Ishikawa (cell line): ENCODE measurements around the gene ZNF479.

Experiments used
- YY1 ChIP-seq: IDR thresholded peaks from 2 replicates; pipeline ENCODE4 v1.6.1; 2012; ENCODE audit warnings: low read depth
- TF ChIP-seq, protein P1 (sequence below): IDR thresholded peaks from 2 replicates; pipeline ENCODE4 v1.6.1; 2012

The ZNF479 gene

DNA sequence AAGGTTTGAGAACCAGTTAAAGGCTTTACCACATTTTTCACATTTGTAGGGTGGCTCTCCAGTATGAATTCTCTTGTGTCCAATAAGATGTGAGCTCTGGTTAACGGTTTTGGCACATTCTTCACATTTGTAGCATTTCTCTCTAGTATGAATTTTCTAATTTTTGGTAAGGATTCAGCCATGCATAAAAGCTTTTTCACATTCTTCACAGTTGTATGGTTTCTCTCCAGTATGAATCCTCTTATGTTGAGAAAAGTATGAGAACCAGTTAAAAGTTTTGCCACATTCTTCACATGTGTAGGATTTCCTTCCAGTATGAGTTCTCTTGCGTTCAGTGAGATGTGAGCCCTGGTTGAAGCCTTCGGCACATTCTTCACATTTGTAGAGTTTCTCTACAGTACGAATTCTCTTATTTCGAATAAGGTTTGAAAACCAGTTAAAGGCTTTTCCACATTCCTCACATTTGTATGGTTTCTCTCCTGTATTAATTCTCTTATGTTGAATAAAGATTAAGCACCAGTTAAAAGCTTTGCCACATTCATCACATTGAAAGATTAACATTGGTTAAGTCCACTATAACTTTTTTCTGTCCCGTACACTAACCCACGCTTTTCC is 33.2 kb upstream of the ZNF479 start:
- TF ChIP-seq YY1 = no peak
- TF ChIP-seq, protein P1, sequence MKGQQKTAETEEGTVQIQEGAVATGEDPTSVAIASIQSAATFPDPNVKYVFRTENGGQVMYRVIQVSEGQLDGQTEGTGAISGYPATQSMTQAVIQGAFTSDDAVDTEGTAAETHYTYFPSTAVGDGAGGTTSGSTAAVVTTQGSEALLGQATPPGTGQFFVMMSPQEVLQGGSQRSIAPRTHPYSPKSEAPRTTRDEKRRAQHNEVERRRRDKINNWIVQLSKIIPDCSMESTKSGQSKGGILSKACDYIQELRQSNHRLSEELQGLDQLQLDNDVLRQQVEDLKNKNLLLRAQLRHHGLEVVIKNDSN = 0 out of 2 replicates have a peak, but pooled peaks have one; percentile 5
